NCI-H526 treated with DMSO at 0.1 percent for 48 hours (cell line): ENCODE data around the gene PLAGL1.
"Not testable (repeated sequence)": the region's sequence is repeated elsewhere in the genome, so short reads cannot be mapped to it uniquely, and the experiment has no call there.

Experiments
- DNase-seq: peaks from one replicate; lab custom pipeline; 2025; lab: John Stamatoyannopoulos, UW

The PLAGL1 gene

GRCh38 chr6:144008120-144008811 lies at the start of gene PLAGL1:
Gene PLAGL1, minus strand, starts transcription at chr6:144008259. Its CDS starts 60,123 bp downstream, at chr6:143948136.
- DNase-seq: no peak

DNA sequence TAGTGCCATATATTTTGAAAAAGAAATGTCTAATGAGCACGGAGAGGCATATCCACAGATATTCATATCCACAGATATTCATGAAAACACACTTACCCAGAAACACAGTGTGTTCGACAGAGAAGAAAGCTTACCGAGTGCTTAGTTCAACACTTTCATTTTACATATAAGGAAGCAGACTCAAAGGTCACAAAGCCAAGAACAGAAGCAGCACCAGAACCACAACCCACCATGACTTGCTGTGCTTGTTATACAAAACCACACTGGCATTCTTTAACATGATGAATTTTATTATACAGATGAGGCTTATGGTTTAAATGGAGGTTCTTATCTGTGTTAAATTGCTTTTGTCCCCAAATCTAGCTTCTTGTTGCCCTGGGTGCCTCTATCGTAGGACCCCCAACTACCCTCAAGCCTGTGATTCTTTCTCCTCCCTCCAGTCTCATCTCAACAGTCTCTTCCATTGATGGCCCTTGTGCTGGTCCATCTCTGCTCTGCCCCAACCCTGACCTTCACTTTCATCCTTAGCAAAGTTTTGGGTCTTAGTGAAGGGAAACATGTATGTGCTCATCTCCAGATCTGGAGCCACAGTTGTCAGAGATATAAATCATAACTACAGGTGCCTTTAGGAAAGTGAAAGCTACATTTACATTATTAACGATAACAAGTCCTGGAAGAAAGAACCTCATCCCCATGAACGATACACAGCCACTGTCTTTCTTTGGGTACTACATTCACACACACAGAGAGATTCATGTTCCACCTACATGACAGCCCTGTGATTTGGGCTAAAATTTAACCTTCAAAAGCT lies 47.3 kb upstream of the PLAGL1 start:
- DNase-seq: no peak

- DNase-seq: no peak
Measured at GRCh38 chr6:144053601-144054000, 45.5 kb upstream of the PLAGL1 start.

DNA sequence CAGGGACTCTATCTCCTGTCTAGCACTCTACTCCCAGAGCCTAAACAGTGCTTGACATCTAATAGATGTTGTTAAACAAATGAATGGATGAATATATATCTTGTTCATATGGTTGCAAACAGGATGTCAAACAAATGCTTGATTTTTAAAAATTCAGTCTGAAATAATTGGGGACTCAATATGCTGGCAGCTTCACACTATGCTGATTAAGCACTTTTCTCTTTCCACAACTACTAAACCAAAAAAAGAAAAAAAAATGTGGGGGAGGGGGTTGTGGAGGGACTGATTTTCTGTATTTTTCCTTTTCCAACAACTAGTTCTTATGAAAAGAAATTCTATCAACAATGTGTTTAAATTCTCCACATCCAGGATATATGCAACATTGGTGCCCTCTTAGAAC lies 44.4 kb upstream of the PLAGL1 start:
- DNase-seq: no peak

DNA sequence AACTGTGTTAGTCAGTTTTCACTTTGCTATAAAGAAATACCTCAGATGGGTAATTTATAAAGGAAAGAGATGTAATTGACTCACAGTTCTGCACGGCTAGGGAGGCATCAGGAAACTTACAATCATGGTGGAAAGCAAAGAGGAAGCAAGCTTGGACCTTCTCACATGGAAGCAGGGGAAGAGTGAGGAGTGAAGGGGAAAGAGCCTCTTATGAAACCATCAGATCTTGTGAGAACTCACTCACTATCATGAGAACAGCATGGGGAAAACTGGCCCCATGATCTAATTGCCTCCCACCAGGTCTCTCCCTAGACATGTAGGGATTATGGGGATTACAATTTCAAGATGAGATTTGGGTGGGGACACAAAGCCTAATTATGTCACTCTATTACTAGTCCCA lies 41.3 kb upstream of the PLAGL1 start:
- DNase-seq: no peak

DNA sequence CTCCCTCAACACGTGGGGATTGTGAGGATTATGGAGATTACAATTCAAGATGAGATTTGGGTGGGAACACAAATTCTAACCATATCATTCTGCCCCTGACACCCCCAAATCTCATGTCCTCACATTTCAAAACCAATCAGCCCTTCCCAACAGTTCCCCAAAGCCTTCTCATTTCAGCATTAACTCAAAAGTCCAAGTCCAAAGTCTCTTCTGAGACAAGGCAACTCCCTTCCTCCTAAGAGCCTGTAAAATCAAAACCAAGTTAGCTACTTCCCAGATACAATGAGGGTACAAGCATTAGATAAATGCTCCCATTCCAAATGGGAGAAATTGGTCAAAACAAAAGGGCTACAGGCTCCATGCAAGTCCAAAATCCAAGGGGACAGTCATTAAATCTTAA lies 39.6 kb upstream of the PLAGL1 start:
- DNase-seq: no peak

- DNase-seq: not testable (repeated sequence)
Measured at GRCh38 chr6:144046672-144047071, 38.6 kb upstream of the PLAGL1 start.

DNA sequence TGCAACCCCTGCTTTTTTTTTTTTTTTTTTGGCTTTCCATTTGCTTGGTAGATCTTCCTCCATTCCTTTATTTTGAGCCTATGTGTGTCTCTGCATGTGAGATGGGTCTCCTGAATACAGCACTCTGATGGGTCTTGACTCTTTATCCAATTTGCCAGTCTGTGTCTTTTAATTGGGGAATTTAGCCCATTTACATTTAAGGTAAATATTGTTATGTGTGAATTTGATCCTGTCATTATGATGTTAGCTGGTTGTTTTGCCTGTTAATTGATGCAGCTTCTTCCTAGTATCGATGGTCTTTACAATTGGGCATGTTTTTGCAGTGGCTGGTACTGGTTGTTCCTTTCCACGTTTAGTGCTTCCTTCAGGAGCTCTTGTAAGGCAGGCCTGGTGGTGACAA lies 36.9 kb upstream of the PLAGL1 start:
- not testable (repeated sequence) for DNase-seq

DNA sequence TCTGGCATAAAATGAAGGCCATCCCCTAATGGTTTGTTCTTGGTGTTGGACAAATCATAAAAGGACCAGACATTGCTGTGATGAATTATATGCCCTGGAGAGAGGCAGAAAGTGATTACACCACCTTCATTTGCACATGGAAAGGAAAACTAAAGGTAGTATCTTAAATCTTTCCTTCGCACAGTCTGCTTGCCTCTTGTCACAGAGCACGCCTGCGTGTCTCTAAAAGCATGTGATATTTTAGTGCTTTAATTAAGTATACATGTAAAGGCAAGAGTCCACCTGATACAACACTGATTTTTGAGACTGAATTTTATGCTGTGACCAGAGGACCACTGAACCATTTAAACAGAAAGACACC lies 28.8 kb upstream of the PLAGL1 start:
- no peak for DNase-seq

GRCh38 chr6:144036064-144036834 lies 28.2 kb upstream of the PLAGL1 start:
- no peak for DNase-seq

DNA sequence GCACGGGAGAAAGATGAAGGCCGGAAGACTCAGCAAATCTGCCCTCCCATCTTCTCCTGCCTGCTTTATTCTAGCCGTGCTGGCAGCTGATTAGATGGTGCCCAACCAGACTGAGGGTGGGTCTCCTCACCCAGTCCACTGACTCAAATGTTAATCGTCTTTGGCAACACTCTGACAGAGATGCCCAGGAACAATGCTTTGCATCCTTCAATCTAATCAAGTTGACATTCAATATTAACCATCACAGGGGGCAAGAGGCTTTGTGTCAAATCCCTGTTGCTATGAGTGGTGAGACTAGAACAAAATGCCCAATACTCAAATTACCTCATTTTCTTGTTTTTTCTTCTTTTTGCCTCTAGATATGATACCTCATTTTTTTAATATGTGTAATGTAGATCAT lies 27.4 kb upstream of the PLAGL1 start:
- DNase-seq: no peak

- no peak for DNase-seq
Measured at GRCh38 chr6:144033816-144034735, 26.0 kb upstream of the PLAGL1 start.

- DNase-seq: no peak
Measured at GRCh38 chr6:144029452-144029851, 21.4 kb upstream of the PLAGL1 start.

- DNase-seq: no peak
Measured at GRCh38 chr6:144027932-144028587, 20.0 kb upstream of the PLAGL1 start.

DNA sequence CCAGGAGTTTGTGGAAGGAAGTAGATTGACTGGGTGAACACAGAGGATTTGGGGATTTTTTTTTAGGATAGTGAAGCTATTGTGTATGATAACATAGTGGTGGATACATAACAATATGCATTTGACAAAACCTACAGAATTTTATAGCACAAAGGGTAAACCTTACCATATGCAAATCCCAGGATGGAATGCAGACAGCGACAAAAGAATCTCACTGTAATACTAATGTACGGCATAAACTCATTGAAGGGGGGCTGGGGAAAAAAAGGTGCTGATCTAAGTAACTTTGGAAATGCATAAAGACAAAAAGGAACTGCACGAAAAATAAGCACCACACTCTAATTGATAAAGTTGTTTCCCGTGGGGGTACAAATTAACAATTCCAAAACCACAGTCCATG lies 15.2 kb upstream of the PLAGL1 start:
- DNase-seq: no peak

GRCh38 chr6:144019929-144020328 lies 11.9 kb upstream of the PLAGL1 start:
- DNase-seq: no peak

DNA sequence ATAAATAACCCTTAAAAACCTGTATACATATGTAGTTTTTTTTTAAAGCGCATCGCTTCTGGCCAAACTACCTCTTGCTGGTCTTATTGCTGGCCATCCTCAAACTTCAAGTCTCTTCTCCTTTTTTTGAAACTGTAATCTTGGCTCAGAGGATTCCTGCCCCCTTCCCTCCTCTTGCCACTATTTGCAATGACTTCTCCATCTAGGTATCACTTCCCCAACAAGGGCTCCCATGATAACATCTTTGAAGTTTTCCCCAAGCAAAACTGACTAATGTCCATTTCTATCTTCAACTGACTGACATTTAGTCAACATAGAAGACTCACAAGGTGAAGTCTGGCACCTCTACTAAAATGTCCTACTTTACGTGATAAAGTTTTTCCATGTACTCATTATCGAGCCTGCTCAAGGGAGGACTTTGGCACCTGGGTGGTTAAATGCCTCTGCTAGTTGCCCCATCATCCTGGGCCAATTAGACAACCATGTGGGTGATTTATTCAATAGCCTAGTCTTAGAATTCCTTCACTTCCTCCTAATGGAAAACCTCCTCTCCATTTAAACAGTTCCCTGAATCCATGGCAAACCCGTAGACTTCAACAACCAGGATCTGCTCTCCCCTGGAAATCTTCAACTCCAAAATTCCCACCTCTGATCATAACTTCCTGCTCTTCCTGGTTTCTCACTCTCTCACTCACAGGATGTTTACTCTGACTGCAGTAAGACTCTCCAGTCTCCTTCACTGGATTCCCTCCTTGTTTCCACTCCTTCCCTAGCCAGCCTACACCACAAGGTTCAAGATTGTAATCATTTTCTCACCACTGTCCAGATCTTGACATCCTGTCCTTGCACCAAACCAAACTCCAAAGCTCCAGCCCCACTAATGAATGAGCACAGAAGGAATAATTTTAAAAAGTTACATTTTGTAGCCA lies 9.4 kb upstream of the PLAGL1 start:
- DNase-seq: no peak

- peak; percentile 55 for DNase-seq
Measured at GRCh38 chr6:144013486-144013909, 5.4 kb upstream of the PLAGL1 start.

GRCh38 chr6:144012534-144012933 lies 4.5 kb upstream of the PLAGL1 start:
- DNase-seq: no peak

- not testable (repeated sequence) for DNase-seq
Measured at GRCh38 chr6:144009628-144010027, 1.6 kb upstream of the PLAGL1 start.
